Measurements from ENCODE around the gene RSAD2. TPM values are rescaled to one million over a fixed set of nuclear protein-coding genes. Genes with fewer than 3 reads are reported as not detected.

RSAD2 gene
- total and polyA plus RNA-seq, 2 experiments from 2014 or later = 0.10 TPM; not detected in 1

- H3K36me3 Mint-ChIP-seq (ENCODE audit: low read depth) = peaks cover 23% of the 10 kb centered on the region
These were observed 66.4 kb downstream of the RSAD2 start for GRCh38 chr2:6943971-6944370.

GRCh38 chr2:6944555-6944954 lies 67.0 kb downstream of the RSAD2 start:
- H3K27ac Mint-ChIP-seq = no peak overlapping the region
- peaks cover 23% of the 10 kb centered on the region for H3K36me3 Mint-ChIP-seq (ENCODE audit: low read depth)
- peaks cover 14% of the 10 kb centered on the region for H3K4me1 ChIP-seq (ENCODE audit: insufficient read depth)
- no peak overlapping the region for H3K4me3 Mint-ChIP-seq
- no peaks in the 10 kb centered on the region for H3K9me2 ChIP-seq (ENCODE audit: insufficient read depth)
- H3K4me1 Mint-ChIP-seq = peaks cover 17% of the 10 kb centered on the region
- H3K27ac ChIP-seq (ENCODE audit: low read depth) = no peak overlapping the region
- no peak overlapping the region for H3K4me2 ChIP-seq
- H3K79me2 ChIP-seq (replicated peaks; ENCODE audit: insufficient read depth) = no peaks in the 10 kb centered on the region
- H2AFZ ChIP-seq = no peak overlapping the region
- H3K4me3 ChIP-seq = no peak overlapping the region
- H4K20me1 ChIP-seq (replicated peaks; ENCODE audit: insufficient read depth) = no peaks in the 10 kb centered on the region
- no peaks in the 10 kb centered on the region for H3K27me3 ChIP-seq (ENCODE audit: insufficient read depth)
- H3K36me3 ChIP-seq (ENCODE audit: insufficient read depth) = no peaks in the 10 kb centered on the region
- ATAC-seq (no peak), DNase-seq (ENCODE audit: low spot score) (no peak)
- H3K9me3 Mint-ChIP-seq = no peaks in the 10 kb centered on the region; the same call in 2 of the 3 replicates
- peaks cover 6% of the 10 kb centered on the region for H3K27me3 Mint-ChIP-seq (ENCODE audit: insufficient read depth, low read depth, poor library complexity)
- H3F3A ChIP-seq (replicated peaks; ENCODE audit: low read depth) = no peaks in the 10 kb centered on the region
- TF ChIP-seq EZH2 (IDR thresholded peaks at IDR 0.05; ENCODE audit: low read depth, unreplicated experiment) = no peak
- TF ChIP-seq NANOG (IDR thresholded peaks at IDR 0.05; ENCODE audit: borderline replicate concordance) = no peak
- TF ChIP-seq EZH2phosphoT487 (IDR thresholded peaks at IDR 0.05; ENCODE audit: unreplicated experiment) = no peak
- no peak for TF ChIP-seq ZNF114 (CRISPR knock-in tag; IDR thresholded peaks at IDR 0.05)
- no peak for TF ChIP-seq CREB1 (CRISPR knock-in tag; IDR thresholded peaks at IDR 0.05; ENCODE audit: low read depth)
- no peak for TF ChIP-seq JUNB (IDR thresholded peaks at IDR 0.05; ENCODE audit: unreplicated experiment)
- TF ChIP-seq, protein P1, sequence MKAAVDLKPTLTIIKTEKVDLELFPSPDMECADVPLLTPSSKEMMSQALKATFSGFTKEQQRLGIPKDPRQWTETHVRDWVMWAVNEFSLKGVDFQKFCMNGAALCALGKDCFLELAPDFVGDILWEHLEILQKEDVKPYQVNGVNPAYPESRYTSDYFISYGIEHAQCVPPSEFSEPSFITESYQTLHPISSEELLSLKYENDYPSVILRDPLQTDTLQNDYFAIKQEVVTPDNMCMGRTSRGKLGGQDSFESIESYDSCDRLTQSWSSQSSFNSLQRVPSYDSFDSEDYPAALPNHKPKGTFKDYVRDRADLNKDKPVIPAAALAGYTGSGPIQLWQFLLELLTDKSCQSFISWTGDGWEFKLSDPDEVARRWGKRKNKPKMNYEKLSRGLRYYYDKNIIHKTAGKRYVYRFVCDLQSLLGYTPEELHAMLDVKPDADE (IDR thresholded peaks at IDR 0.05) = no peak
- TF ChIP-seq, protein P2, sequence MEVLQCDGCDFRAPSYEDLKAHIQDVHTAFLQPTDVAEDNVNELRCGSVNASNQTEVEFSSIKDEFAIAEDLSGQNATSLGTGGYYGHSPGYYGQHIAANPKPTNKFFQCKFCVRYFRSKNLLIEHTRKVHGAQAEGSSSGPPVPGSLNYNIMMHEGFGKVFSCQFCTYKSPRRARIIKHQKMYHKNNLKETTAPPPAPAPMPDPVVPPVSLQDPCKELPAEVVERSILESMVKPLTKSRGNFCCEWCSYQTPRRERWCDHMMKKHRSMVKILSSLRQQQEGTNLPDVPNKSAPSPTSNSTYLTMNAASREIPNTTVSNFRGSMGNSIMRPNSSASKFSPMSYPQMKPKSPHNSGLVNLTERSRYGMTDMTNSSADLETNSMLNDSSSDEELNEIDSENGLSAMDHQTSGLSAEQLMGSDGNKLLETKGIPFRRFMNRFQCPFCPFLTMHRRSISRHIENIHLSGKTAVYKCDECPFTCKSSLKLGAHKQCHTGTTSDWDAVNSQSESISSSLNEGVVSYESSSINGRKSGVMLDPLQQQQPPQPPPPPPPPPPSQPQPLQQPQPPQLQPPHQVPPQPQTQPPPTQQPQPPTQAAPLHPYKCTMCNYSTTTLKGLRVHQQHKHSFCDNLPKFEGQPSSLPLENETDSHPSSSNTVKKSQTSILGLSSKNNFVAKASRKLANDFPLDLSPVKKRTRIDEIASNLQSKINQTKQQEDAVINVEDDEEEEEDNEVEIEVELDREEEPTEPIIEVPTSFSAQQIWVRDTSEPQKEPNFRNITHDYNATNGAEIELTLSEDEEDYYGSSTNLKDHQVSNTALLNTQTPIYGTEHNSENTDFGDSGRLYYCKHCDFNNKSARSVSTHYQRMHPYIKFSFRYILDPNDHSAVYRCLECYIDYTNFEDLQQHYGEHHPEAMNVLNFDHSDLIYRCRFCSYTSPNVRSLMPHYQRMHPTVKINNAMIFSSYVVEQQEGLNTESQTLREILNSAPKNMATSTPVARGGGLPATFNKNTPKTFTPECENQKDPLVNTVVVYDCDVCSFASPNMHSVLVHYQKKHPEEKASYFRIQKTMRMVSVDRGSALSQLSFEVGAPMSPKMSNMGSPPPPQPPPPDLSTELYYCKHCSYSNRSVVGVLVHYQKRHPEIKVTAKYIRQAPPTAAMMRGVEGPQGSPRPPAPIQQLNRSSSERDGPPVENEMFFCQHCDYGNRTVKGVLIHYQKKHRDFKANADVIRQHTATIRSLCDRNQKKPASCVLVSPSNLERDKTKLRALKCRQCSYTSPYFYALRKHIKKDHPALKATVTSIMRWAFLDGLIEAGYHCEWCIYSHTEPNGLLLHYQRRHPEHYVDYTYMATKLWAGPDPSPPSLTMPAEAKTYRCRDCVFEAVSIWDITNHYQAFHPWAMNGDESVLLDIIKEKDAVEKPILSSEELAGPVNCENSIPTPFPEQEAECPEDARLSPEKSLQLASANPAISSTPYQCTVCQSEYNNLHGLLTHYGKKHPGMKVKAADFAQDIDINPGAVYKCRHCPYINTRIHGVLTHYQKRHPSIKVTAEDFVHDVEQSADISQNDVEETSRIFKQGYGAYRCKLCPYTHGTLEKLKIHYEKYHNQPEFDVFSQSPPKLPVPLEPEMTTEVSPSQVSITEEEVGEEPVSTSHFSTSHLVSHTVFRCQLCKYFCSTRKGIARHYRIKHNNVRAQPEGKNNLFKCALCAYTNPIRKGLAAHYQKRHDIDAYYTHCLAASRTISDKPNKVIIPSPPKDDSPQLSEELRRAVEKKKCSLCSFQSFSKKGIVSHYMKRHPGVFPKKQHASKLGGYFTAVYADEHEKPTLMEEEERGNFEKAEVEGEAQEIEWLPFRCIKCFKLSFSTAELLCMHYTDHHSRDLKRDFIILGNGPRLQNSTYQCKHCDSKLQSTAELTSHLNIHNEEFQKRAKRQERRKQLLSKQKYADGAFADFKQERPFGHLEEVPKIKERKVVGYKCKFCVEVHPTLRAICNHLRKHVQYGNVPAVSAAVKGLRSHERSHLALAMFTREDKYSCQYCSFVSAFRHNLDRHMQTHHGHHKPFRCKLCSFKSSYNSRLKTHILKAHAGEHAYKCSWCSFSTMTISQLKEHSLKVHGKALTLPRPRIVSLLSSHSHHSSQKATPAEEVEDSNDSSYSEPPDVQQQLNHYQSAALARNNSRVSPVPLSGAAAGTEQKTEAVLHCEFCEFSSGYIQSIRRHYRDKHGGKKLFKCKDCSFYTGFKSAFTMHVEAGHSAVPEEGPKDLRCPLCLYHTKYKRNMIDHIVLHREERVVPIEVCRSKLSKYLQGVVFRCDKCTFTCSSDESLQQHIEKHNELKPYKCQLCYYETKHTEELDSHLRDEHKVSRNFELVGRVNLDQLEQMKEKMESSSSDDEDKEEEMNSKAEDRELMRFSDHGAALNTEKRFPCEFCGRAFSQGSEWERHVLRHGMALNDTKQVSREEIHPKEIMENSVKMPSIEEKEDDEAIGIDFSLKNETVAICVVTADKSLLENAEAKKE (CRISPR knock-in tag; IDR thresholded peaks at IDR 0.05) = no peak
- TF ChIP-seq ZNF331 (CRISPR knock-in tag; IDR thresholded peaks at IDR 0.05; ENCODE audit: low read depth) = no peak
- no peak for TF ChIP-seq REST (IDR thresholded peaks at IDR 0.05; ENCODE audit: unreplicated experiment)
- no peak for TF ChIP-seq POLR2AphosphoS5 (IDR thresholded peaks at IDR 0.05; ENCODE audit: low read depth)

More at GRCh38 chr2:6943971-6944370, 66.4 kb downstream of the RSAD2 start:
- Histone ChIP-seq H3K79me2 (replicated peaks; ENCODE audit: insufficient read depth) (no peaks in the 10 kb centered on the region), H3F3A (replicated peaks; ENCODE audit: low read depth) (no peaks in the 10 kb centered on the region), H3K9me2 (ENCODE audit: insufficient read depth) (no peaks in the 10 kb centered on the region), H3K27me3 (ENCODE audit: insufficient read depth) (no peaks in the 10 kb centered on the region), H2AFZ (no peak overlapping the region), H3K4me2 (no peak overlapping the region), H4K20me1 (replicated peaks; ENCODE audit: insufficient read depth) (no peaks in the 10 kb centered on the region), H3K27ac (ENCODE audit: low read depth) (no peak overlapping the region), H3K4me3 (no peak overlapping the region), H3K4me1 (ENCODE audit: insufficient read depth) (peaks cover 20% of the 10 kb centered on the region), H3K36me3 (ENCODE audit: insufficient read depth) (no peaks in the 10 kb centered on the region)
- H3K27me3 Mint-ChIP-seq (ENCODE audit: insufficient read depth, low read depth, poor library complexity) = peaks cover 6% of the 10 kb centered on the region
- no peak for DNase-seq (ENCODE audit: low spot score)
- H3K27ac Mint-ChIP-seq = no peak overlapping the region
- TF ChIP-seq EZH2 (IDR thresholded peaks at IDR 0.05; ENCODE audit: low read depth, unreplicated experiment) = no peak
- no peak for TF ChIP-seq JUNB (IDR thresholded peaks at IDR 0.05; ENCODE audit: unreplicated experiment)
- ATAC-seq = no peak
- peaks cover 23% of the 10 kb centered on the region for H3K4me1 Mint-ChIP-seq
- H3K9me3 Mint-ChIP-seq = no peaks in the 10 kb centered on the region; the same call in 2 of the 3 replicates
- H3K4me3 Mint-ChIP-seq = no peak overlapping the region
